GOT3 (cell line): Measurements from ENCODE around the gene NEK1.

Experiments
- DNase-seq: peaks from one replicate; lab custom pipeline; 2025; ENCODE audit warnings: mixed read lengths; lab: John Stamatoyannopoulos, UW

The NEK1 gene

DNA sequence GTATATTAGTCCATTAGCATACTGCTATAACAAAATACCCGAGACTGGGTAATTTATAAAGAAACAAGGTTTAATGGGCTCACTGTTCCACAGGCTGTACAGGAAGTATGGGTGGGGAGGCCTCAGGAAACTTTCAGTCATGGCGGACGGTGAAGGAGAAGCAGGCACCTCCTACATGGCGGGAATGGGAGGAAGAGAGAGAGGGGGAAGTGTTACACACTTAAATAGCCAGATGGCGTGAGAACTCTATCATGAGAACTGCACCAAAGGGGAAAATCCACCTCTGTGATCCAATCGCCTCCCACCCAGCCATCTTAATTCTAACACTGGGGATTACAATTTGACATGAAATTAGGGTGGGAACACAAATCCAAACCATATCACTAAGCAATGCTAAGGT is 242.7 kb downstream of the NEK1 start:
- DNase-seq, result no peak

- no peak for DNase-seq
Observed at GRCh38 chr4:169367826-169368225, 244.6 kb downstream of the NEK1 start.

- DNase-seq, result no peak
Observed at GRCh38 chr4:169366821-169367220, 245.6 kb downstream of the NEK1 start.

GRCh38 chr4:169362607-169363006 is 249.8 kb downstream of the NEK1 start:
- no peak for DNase-seq

DNA sequence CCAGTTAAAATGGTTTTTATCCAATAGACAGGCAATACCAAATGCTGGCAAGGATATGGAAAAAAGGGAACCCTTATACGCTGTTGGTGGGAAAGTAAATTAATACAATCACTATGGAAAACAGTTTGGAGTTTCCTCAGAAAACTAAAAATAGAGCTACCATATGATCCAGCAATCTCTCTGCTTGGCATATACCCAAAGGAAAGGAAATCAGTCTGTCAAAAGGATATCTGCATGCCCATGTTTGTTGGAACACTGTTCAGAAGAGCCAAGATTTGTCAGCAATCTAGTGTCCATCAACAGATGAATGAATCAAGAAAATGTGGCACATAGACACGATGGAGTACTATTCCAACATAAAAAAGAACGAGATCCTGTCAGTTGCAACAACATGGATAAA is 250.6 kb downstream of the NEK1 start:
- DNase-seq, result no peak

DNA sequence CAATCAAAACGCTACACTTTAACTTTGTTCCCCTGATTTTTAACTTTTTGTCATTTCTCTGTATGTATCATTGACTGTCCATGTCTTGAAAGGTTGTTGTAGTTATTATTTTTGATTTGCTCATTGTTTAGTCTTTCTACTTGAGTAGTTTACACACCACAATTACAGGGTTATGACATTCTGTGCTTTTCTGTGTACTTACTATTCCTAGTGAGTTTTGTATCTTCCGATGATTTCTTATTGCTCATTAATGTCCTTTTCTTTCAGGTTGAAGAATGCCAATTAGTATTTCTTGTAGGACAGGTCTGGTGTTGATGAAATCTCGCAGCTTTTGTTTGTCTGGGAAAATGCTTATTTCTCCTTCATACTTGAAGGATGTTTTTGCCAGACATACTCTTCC is 252.4 kb downstream of the NEK1 start:
- no peak for DNase-seq

DNA sequence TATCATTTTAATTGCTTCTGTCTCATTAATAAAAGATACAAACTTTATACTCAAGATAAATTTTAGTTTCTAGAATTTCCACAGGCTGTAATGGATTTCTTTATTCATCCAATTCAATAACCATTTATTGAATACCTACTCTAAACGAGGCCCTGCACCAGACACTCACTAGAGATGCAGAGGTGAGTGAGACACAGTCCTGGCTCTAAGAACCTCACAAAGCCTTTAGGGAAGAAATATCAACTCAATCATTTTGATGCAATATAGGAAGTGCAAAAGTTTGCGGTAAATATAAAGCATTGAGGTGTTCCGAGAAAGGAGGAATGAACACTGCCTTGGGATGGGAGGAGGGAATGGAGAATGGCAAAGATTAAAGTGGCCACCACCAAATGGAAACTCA is 260.0 kb downstream of the NEK1 start:
- no peak for DNase-seq

DNA sequence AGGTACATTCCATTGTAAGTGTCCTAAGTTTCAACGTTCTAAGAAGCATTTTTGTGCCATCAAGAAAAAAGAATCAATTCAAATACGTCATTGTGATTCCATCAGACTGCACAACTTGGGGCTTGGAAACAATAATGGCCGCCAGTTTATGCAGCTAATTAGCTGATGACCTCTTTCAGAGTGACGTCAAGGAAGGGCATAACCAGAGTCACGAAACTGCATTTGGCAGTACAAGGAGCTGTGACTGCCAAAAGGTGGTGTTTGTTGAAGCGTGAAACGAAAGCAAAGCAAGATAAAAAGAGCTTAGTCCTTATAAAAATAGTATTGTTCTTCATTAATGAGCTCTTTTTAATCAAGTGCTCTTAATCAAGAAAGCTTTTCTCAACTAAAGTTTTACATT is 260.5 kb downstream of the NEK1 start:
- DNase-seq, result no peak

- no peak for DNase-seq
Observed at GRCh38 chr4:169348541-169348940, 263.8 kb downstream of the NEK1 start.

DNA sequence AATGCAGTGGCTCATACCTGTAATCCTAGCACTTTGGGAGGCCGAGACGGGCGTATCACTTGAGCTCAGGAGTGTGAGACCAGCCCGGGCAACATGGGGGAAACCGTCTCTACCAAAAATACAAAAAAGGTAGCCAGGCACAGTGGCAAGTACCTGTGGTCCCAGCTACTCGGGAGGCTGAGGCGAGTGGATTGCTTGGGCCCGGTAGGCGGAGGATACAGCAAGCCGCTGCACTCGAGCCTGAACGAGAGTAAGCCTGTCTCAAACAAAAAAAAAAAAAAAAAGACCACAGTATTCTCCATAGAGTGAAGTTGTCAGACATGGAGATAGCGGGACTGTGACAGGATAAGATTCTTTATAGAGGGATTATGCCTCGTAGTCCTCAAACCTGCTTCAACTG is 265.5 kb downstream of the NEK1 start:
- no peak for DNase-seq

GRCh38 chr4:169345316-169345721 is 267.1 kb downstream of the NEK1 start:
- peak; percentile 1 for DNase-seq
